PC-9 (cell line): ENCODE measurements around the gene RFTN1. TPM values are rescaled to one million over a fixed set of nuclear protein-coding genes. Genes with fewer than 3 reads are reported as not detected.

Experiments
- BruUV-seq: library from RNA; stranded (reverse); fragments of 400-500 nt; replicated peaks from 2 replicates; lab custom pipeline; 2021; lab: Mats Ljungman, UMichigan
- CTCF ChIA-PET: fragments of 300-600 bp; sonication (Branson Sonifier 250); formaldehyde crosslinking; loops from one replicate; lab custom pipeline; 2022; ENCODE audit warnings: antibody characterized with exemption; lab: Charles Lee
- POLR2A ChIA-PET: fragments of 300-600 bp; sonication (Branson Sonifier 250); formaldehyde crosslinking; loops from one replicate; lab custom pipeline; 2022; ENCODE audit warnings: antibody characterized with exemption; ENCODE audit not compliant: unreplicated experiment; lab: Charles Lee
- DNase-seq, 2 experiments: peaks; one replicate each; pipeline versions ENCODE4 v3.0.0 to v3.0.0-alpha.2; 2015 to 2022; ENCODE audit warnings: mixed read lengths in 1 of 2
- H2AFZ ChIP-seq: fragments of 200-600 bp; sonication (generic); 2 replicates; pipeline ENCODE4 v1.8.1; 2017; ENCODE audit warnings: antibody characterized with exemption
- H3F3A ChIP-seq: fragments of 200-600 bp; sonication (generic); 2 replicates; pipeline ENCODE4 v1.8.1; 2017; ENCODE audit warnings: antibody characterized with exemption, mild to moderate bottlenecking, low read depth; ENCODE audit not compliant: insufficient read depth
- H3K27ac ChIP-seq: fragments of 200-600 bp; sonication (generic); 2 replicates; pipeline ENCODE4 v1.6.1; 2016; ENCODE audit warnings: mixed run types
- H3K27me3 ChIP-seq: fragments of 200-600 bp; sonication (generic); 2 replicates; pipeline ENCODE4 v1.6.1; 2016; ENCODE audit warnings: low read depth, mixed run types; ENCODE audit not compliant: insufficient read depth
- H3K36me3 ChIP-seq: fragments of 200-600 bp; sonication (generic); 2 replicates; pipeline ENCODE4 v1.6.1; 2016; ENCODE audit warnings: low read depth, mixed run types
- H3K4me1 ChIP-seq: fragments of 200-600 bp; sonication (generic); replicated peaks from 2 replicates; pipeline ENCODE4 v1.6.1; 2016; ENCODE audit warnings: mixed run types; ENCODE audit not compliant: insufficient read depth
- H3K4me2 ChIP-seq: fragments of 200-600 bp; sonication (generic); 2 replicates; pipeline ENCODE4 v1.6.1; 2017; ENCODE audit warnings: mixed run types
- H3K4me3 ChIP-seq: fragments of 200-600 bp; sonication (generic); 2 replicates; pipeline ENCODE4 v1.6.1; 2016; ENCODE audit warnings: mixed run types
- H3K79me2 ChIP-seq: fragments of 200-600 bp; sonication (generic); 2 replicates; pipeline ENCODE4 v1.6.1; 2017; ENCODE audit warnings: low read depth, mixed run types
- H3K9me2 ChIP-seq: fragments of 200-600 bp; sonication (generic); 2 replicates; pipeline ENCODE4 v1.8.1; 2017; ENCODE audit warnings: mild to moderate bottlenecking; ENCODE audit not compliant: insufficient read depth
- H3K9me3 ChIP-seq: fragments of 200-600 bp; sonication (generic); 2 replicates; pipeline ENCODE4 v1.8.1; 2016; ENCODE audit warnings: low read depth; ENCODE audit not compliant: insufficient read depth
- H4K20me1 ChIP-seq: fragments of 200-600 bp; sonication (generic); 2 replicates; pipeline ENCODE4 v1.8.1; 2017; ENCODE audit not compliant: insufficient read depth
- EZH2 ChIP-seq: fragments of 200-600 bp; sonication (generic); IDR thresholded peaks from 2 replicates; pipeline ENCODE4 v1.8.0; 2017; ENCODE audit warnings: antibody characterized with exemption, low read depth
- intact Hi-C: fragments of 100-400 bp; cut with micrococcal nuclease; formaldehyde crosslinking; loops from one replicate; pipeline ENCODE4 v1.10.0; 2022; ENCODE audit not compliant: unreplicated experiment
- total RNA-seq: library from RNA; stranded (reverse); gene quantifications from 2 replicates; pipeline ENCODE4 v1.2.3, GENCODE V29; 2021
- TF ChIP-seq, protein P1 (sequence below): fragments of 200-600 bp; sonication (generic); conservative IDR thresholded peaks from 2 replicates; pipeline ENCODE4 v1.6.1; 2017; ENCODE audit warnings: mixed run types, antibody characterized with exemption, mild to moderate bottlenecking, moderate library complexity

Gene RFTN1
- total RNA-seq, 1 experiment from 2014 or later, result 0.41 TPM

- Histone ChIP-seq H4K20me1 (no peaks in the 10 kb centered on the region), H3K4me2 (no peak overlapping the region), H3K9me3 (no peaks in the 10 kb centered on the region), H3K9me2 (no peaks in the 10 kb centered on the region), H2AFZ (no peak overlapping the region), H3K36me3 (no peaks in the 10 kb centered on the region), H3K79me2 (no peaks in the 10 kb centered on the region), H3F3A (no peaks in the 10 kb centered on the region), H3K4me3 (no peak overlapping the region), H3K4me1 (no peaks in the 10 kb centered on the region), H3K27me3 (no peaks in the 10 kb centered on the region), H3K27ac (no peak overlapping the region)
- POLR2A ChIA-PET, result no interaction called here
- no peak for DNase-seq
- no TSS peak for BruUV-seq
- intact Hi-C loops, result loop anchor here (1.0 to 10.0 kb wide), 5 partner anchors 260 to 1445 kb away; partner anchors contain the start of gene OXNAD1
- no peak for TF ChIP-seq EZH2
- TF ChIP-seq, protein P1, sequence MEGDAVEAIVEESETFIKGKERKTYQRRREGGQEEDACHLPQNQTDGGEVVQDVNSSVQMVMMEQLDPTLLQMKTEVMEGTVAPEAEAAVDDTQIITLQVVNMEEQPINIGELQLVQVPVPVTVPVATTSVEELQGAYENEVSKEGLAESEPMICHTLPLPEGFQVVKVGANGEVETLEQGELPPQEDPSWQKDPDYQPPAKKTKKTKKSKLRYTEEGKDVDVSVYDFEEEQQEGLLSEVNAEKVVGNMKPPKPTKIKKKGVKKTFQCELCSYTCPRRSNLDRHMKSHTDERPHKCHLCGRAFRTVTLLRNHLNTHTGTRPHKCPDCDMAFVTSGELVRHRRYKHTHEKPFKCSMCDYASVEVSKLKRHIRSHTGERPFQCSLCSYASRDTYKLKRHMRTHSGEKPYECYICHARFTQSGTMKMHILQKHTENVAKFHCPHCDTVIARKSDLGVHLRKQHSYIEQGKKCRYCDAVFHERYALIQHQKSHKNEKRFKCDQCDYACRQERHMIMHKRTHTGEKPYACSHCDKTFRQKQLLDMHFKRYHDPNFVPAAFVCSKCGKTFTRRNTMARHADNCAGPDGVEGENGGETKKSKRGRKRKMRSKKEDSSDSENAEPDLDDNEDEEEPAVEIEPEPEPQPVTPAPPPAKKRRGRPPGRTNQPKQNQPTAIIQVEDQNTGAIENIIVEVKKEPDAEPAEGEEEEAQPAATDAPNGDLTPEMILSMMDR, result no peak
- CTCF ChIA-PET, result interaction anchor here (1.1 kb wide), 1 partner anchor 262 kb away, joined by 4 read pairs; no protein-coding TSS in a partner anchor
Measured at GRCh38 chr3:16550305-16550675, 36.8 kb upstream of the RFTN1 start.

GRCh38 chr3:16548721-16549120 is 35.2 kb upstream of the RFTN1 start:
- POLR2A ChIA-PET, result no interaction called here
- BruUV-seq, result no TSS peak
- Histone ChIP-seq H3K4me1 (no peaks in the 10 kb centered on the region), H2AFZ (no peak overlapping the region), H3K4me3 (no peak overlapping the region), H3K9me3 (no peaks in the 10 kb centered on the region), H3K27ac (no peak overlapping the region), H3K9me2 (no peaks in the 10 kb centered on the region), H3F3A (no peaks in the 10 kb centered on the region), H4K20me1 (no peaks in the 10 kb centered on the region), H3K79me2 (no peaks in the 10 kb centered on the region), H3K27me3 (peaks cover 7% of the 10 kb centered on the region; the same call in 1 of the 2 replicates), H3K36me3 (no peaks in the 10 kb centered on the region), H3K4me2 (no peak overlapping the region)
- intact Hi-C loops, result loop anchor here (10.0 kb wide), 1 partner anchor 1344 kb away; the partner anchor contains the start of gene CAPN7
- TF ChIP-seq, protein P1, result no peak
- no peak for TF ChIP-seq EZH2
- no peak for DNase-seq
- CTCF ChIA-PET, result no interaction called here

GRCh38 chr3:16547561-16548357 is 34.3 kb upstream of the RFTN1 start:
- Histone ChIP-seq H3F3A (no peaks in the 10 kb centered on the region), H2AFZ (no peak overlapping the region), H3K36me3 (no peaks in the 10 kb centered on the region), H4K20me1 (no peaks in the 10 kb centered on the region), H3K27me3 (peaks cover 14% of the 10 kb centered on the region), H3K9me3 (no peaks in the 10 kb centered on the region), H3K9me2 (no peaks in the 10 kb centered on the region), H3K4me2 (no peak overlapping the region), H3K4me3 (no peak overlapping the region), H3K79me2 (no peaks in the 10 kb centered on the region), H3K27ac (no peak overlapping the region), H3K4me1 (no peaks in the 10 kb centered on the region)
- intact Hi-C loops, result loop anchor here (10.0 kb wide), 1 partner anchor 1343 kb away; the partner anchor contains the start of gene CAPN7
- ChIA-PET CTCF (no interaction called here), POLR2A (no interaction called here)
- no TSS peak for BruUV-seq
- DNase-seq, result no peak
- TF ChIP-seq, protein P1, result no peak
- TF ChIP-seq EZH2, result no peak
